ENCODE data around the gene STXBP2.

- no peak for TF ChIP-seq POLR2A (IDR thresholded peaks at IDR 0.05)
- no peak for TF ChIP-seq CTCF (IDR thresholded peaks at IDR 0.05)
Measured at GRCh38 chr19:7632340-7633203, 4.3 kb upstream of the STXBP2 start.

All from upper lobe of left lung (tissue), 4 donors.